ENCODE results near the gene APLP2. TPM values are rescaled to one million over a fixed set of nuclear protein-coding genes. Genes with fewer than 3 reads are reported as not detected.

APLP2 gene
- total and polyA plus RNA-seq, 2 experiments from 2014 or later: 322 to 362 TPM

DNA sequence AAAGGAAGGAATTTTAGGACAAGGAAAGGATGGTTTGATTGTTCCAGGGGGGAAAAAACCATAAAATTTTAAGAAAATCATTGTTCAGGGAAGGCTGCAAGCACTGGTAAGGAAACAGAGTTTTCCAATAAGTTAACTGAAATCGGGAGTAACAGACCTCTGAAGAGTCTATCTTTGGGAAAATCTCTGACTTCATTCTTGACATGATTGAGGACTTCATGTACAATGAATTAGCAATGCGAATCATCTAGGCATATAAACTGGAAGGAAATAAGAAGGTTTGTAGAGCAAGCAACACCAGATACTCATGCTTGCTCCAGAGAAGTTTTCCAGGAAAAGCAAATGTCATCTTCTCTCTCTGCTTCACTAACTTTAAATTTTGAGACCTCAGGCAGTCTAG lies 18.5 kb downstream of the APLP2 start (continued):
- TF ChIP-seq NANOG (IDR thresholded peaks at IDR 0.05; ENCODE audit: borderline replicate concordance): no peak
- TF ChIP-seq ZNF331 (CRISPR knock-in tag; IDR thresholded peaks at IDR 0.05; ENCODE audit: low read depth): no peak
- TF ChIP-seq, protein P1, sequence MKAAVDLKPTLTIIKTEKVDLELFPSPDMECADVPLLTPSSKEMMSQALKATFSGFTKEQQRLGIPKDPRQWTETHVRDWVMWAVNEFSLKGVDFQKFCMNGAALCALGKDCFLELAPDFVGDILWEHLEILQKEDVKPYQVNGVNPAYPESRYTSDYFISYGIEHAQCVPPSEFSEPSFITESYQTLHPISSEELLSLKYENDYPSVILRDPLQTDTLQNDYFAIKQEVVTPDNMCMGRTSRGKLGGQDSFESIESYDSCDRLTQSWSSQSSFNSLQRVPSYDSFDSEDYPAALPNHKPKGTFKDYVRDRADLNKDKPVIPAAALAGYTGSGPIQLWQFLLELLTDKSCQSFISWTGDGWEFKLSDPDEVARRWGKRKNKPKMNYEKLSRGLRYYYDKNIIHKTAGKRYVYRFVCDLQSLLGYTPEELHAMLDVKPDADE (IDR thresholded peaks at IDR 0.05): no peak
- TF ChIP-seq EZH2 (IDR thresholded peaks at IDR 0.05; ENCODE audit: low read depth, unreplicated experiment): no peak

DNA sequence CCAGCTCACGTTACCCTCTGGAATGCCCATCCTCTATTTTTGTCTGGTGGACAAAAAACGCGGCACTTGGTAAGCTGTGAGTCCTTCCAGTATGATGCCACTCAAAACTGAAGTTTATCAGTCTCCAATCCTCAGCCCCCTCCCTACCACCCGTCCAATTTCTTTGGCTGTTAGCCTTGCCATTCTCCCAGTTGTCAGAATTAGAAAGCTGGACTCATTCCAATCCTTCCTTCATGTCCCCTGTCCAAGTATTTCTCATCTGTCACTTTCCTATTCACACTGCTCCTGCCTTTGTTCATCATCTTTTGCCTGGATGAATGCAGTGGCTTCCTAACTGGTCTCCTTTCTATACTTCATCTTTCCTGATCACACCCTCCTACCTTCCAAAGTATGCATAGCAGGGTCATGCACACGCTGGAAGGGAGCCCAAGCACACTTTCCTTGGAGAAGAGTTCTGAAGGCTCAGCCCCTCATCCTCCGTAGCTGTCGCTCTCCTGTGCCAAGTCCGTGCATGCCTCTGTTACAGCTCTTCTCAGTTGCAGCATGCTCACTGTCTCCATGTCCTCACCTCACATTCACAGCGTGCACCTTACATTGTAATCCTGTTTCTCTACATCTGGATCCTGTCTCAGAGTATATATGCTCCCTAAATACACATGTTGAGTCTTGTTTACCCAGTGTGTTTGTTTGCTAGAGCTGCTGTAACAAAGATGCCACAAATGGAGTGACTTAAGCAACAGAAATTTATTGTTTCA lies 19.4 kb downstream of the APLP2 start:
- H3K9me2 ChIP-seq (ENCODE audit: insufficient read depth): no peaks in the 10 kb centered on the region
- H3K4me3 ChIP-seq: no peak overlapping the region
- no peaks in the 10 kb centered on the region for H3F3A ChIP-seq (replicated peaks; ENCODE audit: low read depth)
- H3K4me2 ChIP-seq: 0 out of 2 replicates have a peak overlapping the region, but pooled peaks have one; percentile 18
- no peak for ATAC-seq
- no peak for DNase-seq (ENCODE audit: low spot score)
- peaks cover 24% of the 10 kb centered on the region for H3K36me3 Mint-ChIP-seq (ENCODE audit: low read depth)
- H3K36me3 ChIP-seq (ENCODE audit: insufficient read depth): no peaks in the 10 kb centered on the region; the same call in 1 of the 2 replicates
- H3K4me3 Mint-ChIP-seq: no peak overlapping the region
- peaks cover 7% of the 10 kb centered on the region for H3K27me3 Mint-ChIP-seq (ENCODE audit: insufficient read depth, low read depth, poor library complexity)
- peak overlapping the region; percentile 17 for H3K27ac Mint-ChIP-seq
- H3K27me3 ChIP-seq (ENCODE audit: insufficient read depth): no peaks in the 10 kb centered on the region
- H3K9me3 Mint-ChIP-seq: peaks cover 21% of the 10 kb centered on the region
- peaks cover 33% of the 10 kb centered on the region for H3K4me1 Mint-ChIP-seq
- peaks cover 28% of the 10 kb centered on the region for H3K4me1 ChIP-seq (ENCODE audit: insufficient read depth)
- H3K27ac ChIP-seq (ENCODE audit: low read depth): peak overlapping the region; percentile 67; the same call in 1 of the 2 replicates
- H2AFZ ChIP-seq: no peak overlapping the region
- peaks cover 26% of the 10 kb centered on the region; the same call in 1 of the 2 replicates for H4K20me1 ChIP-seq (replicated peaks; ENCODE audit: insufficient read depth)
- TF ChIP-seq, protein P1 (IDR thresholded peaks at IDR 0.05): no peak
- TF ChIP-seq, protein P2, sequence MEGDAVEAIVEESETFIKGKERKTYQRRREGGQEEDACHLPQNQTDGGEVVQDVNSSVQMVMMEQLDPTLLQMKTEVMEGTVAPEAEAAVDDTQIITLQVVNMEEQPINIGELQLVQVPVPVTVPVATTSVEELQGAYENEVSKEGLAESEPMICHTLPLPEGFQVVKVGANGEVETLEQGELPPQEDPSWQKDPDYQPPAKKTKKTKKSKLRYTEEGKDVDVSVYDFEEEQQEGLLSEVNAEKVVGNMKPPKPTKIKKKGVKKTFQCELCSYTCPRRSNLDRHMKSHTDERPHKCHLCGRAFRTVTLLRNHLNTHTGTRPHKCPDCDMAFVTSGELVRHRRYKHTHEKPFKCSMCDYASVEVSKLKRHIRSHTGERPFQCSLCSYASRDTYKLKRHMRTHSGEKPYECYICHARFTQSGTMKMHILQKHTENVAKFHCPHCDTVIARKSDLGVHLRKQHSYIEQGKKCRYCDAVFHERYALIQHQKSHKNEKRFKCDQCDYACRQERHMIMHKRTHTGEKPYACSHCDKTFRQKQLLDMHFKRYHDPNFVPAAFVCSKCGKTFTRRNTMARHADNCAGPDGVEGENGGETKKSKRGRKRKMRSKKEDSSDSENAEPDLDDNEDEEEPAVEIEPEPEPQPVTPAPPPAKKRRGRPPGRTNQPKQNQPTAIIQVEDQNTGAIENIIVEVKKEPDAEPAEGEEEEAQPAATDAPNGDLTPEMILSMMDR (conservative IDR thresholded peaks at IDR 0.05; ENCODE audit: low read depth in 2 of 2): no peak
- no peak for TF ChIP-seq JUNB (IDR thresholded peaks at IDR 0.05; ENCODE audit: unreplicated experiment)
- peaks cover 76% of the 10 kb centered on the region for H3K79me2 ChIP-seq (replicated peaks; ENCODE audit: insufficient read depth)

DNA sequence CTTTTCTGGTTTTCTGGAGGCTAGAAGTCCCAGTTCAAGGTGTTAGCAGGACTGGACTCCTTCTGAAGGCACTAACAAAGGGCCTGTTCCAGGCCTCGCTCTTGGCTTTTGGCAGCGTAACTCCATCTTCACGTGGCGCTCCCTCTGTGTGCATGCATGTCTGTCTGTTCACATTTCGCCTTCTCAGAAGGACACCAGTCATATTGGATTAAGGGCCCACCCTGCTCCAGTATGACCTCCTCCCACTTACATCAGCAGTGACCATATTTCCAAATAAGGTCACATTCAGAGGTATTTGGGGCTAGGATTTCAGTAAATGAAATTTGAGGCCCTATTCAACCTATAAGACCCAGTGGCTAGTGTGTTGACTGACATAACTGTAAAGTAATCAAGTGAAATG lies 20.0 kb downstream of the APLP2 start:
- H3K79me2 ChIP-seq (replicated peaks; ENCODE audit: insufficient read depth): peaks cover 76% of the 10 kb centered on the region
- H3K4me2 ChIP-seq: no peak overlapping the region
- Mint-ChIP-seq H3K4me1 (peaks cover 36% of the 10 kb centered on the region), H3K27me3 (ENCODE audit: insufficient read depth, low read depth, poor library complexity) (peaks cover 7% of the 10 kb centered on the region), H3K36me3 (ENCODE audit: low read depth) (peaks cover 24% of the 10 kb centered on the region), H3K9me3 (peaks cover 21% of the 10 kb centered on the region), H3K27ac (peak overlapping the region; percentile 81), H3K4me3 (no peak overlapping the region)
- no peak overlapping the region for H3K4me3 ChIP-seq
- ATAC-seq (no peak), DNase-seq (ENCODE audit: low spot score) (no peak)
- peaks cover 28% of the 10 kb centered on the region for H3K4me1 ChIP-seq (ENCODE audit: insufficient read depth)
- peaks cover 32% of the 10 kb centered on the region for H4K20me1 ChIP-seq (replicated peaks; ENCODE audit: insufficient read depth)
- H2AFZ ChIP-seq: no peak overlapping the region
- H3K36me3 ChIP-seq (ENCODE audit: insufficient read depth): no peaks in the 10 kb centered on the region; the same call in 1 of the 2 replicates
- H3K27me3 ChIP-seq (ENCODE audit: insufficient read depth): no peaks in the 10 kb centered on the region
- H3F3A ChIP-seq (replicated peaks; ENCODE audit: low read depth): no peaks in the 10 kb centered on the region
- H3K9me2 ChIP-seq (ENCODE audit: insufficient read depth): no peaks in the 10 kb centered on the region
- peak overlapping the region; percentile 67; the same call in 1 of the 2 replicates for H3K27ac ChIP-seq (ENCODE audit: low read depth)
- TF ChIP-seq, protein P1 (IDR thresholded peaks at IDR 0.05): no peak
- TF ChIP-seq STAT1 (IDR thresholded peaks at IDR 0.05; ENCODE audit: unreplicated experiment) (no peak), EZH2 (IDR thresholded peaks at IDR 0.05; ENCODE audit: low read depth, unreplicated experiment) (no peak), POLR2AphosphoS5 (IDR thresholded peaks at IDR 0.05; ENCODE audit: low read depth) (no peak), ZNF114 (CRISPR knock-in tag; IDR thresholded peaks at IDR 0.05) (no peak), CREB1 (CRISPR knock-in tag; IDR thresholded peaks at IDR 0.05; ENCODE audit: low read depth) (no peak), NANOG (IDR thresholded peaks at IDR 0.05; ENCODE audit: borderline replicate concordance) (no peak), ZNF331 (CRISPR knock-in tag; IDR thresholded peaks at IDR 0.05; ENCODE audit: low read depth) (no peak)

Measured in GM23338 (cell line).